K562 (cell line): Measurements from ENCODE around the gene STK32C.

Source experiments
- MEIS2 ChIP-seq: fragments of 450-650 bp; IDR thresholded peaks from 2 replicates; pipeline ENCODE4 v1.6.1; 2014; ENCODE audit warnings: mild to moderate bottlenecking; ENCODE audit not compliant: partially characterized antibody
- ZNF140 ChIP-seq: fragments of 250-450 bp; sonication (Bioruptor Pico); IDR thresholded peaks from 2 replicates; pipeline ENCODE4 v1.8.0; 2021; ENCODE audit warnings: moderate library complexity, mild to moderate bottlenecking, inconsistent platforms

DNA sequence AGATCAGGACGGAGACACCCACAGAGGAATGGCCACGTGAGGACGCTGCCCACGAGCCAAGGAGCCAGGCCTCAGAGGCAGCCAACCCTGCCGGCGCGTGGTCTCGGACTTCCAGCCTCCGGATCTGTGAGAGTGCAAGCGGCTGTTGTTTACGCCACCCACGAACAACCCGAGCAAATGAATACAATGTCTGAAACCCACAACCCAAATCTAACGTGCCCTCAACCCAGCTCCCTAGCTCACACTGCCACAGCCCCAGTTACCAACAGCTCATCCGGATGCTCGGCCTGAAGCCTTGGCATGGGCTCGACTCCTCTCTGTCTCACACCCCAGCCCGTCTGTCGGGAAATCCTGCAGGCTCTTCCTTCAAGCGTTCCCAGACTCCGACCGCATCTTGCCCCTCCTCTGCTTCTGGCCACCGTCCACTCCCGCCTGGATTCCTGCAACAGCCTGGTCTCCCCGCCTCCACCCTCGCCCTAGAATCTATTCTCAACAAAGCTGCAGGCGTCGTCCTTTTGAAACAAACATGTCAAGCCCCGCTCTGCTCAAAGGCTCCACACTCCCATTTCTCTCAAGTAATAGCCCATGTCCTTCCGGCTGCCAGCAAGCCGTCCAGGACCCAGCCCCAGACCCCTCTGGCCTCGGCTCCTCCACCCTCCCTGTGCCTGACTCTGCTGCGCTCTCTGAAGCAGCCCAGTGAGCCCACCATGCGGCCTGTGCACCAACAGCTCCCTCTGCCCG, 35.3 kb downstream of the STK32C start:
- TF ChIP-seq ZNF140 (CRISPR knock-in tag): no peak
- TF ChIP-seq MEIS2: no peak
